Measurements from ENCODE around the gene LGALS1.
"Not testable (repeated sequence)": the region's sequence is repeated elsewhere in the genome, so short reads cannot be mapped to it uniquely, and the experiment has no call there.

Gene LGALS1

DNA sequence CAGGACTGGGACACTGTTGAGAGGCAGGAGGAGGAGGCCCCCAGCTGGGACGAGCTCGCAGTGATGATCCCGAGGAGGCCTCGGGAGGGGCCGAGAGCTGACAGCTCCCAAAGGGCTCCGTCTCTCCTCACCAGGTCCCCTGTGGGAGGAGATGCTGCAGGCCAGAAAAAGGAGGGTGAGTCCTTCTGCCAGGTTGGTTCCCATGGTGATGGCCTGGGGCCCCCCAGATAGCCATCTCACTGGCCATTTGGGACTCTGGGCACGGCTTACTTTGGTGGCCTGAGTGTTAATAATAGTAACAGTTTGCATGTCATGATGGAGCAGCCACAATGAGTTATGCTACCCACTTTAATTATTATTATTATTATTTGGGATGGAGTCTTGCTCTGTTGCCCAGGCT, 40.3 kb downstream of the LGALS1 start:
- Histone ChIP-seq H3K27ac (ENCODE audit: low read depth, low read length, poor library complexity, severe bottlenecking) (no peak overlapping the region), H3K9me2 (ENCODE audit: low read depth, low read length) (no peaks in the 10 kb centered on the region), H3K79me2 (ENCODE audit: insufficient read depth, low read length) (no peaks in the 10 kb centered on the region), H3K9me3 (ENCODE audit: low read length) (no peaks in the 10 kb centered on the region), H3K36me3 (ENCODE audit: insufficient read depth, low read length) (no peaks in the 10 kb centered on the region; the same call in 1 of the 2 replicates), H3K4me2 (ENCODE audit: low read length) (no peak overlapping the region), H3K4me3 (ENCODE audit: low read depth, low read length, poor library complexity, severe bottlenecking) (no peak overlapping the region), H3K4me1 (ENCODE audit: insufficient read depth, low read length, severe bottlenecking) (peaks cover 7% of the 10 kb centered on the region), H4K20me1 (ENCODE audit: insufficient read depth, low read length) (no peaks in the 10 kb centered on the region), H2AFZ (ENCODE audit: low read length) (no peak overlapping the region), H3F3A (ENCODE audit: insufficient read depth, low read length) (no peaks in the 10 kb centered on the region), H3K9ac (ENCODE audit: low read length) (no peak overlapping the region), H3K27me3 (ENCODE audit: insufficient read depth, low read length) (no peaks in the 10 kb centered on the region)
- no peak for TF ChIP-seq EZH2 (IDR thresholded peaks at IDR 0.05; ENCODE audit: borderline replicate concordance, low read length)
- TF ChIP-seq, protein P1, sequence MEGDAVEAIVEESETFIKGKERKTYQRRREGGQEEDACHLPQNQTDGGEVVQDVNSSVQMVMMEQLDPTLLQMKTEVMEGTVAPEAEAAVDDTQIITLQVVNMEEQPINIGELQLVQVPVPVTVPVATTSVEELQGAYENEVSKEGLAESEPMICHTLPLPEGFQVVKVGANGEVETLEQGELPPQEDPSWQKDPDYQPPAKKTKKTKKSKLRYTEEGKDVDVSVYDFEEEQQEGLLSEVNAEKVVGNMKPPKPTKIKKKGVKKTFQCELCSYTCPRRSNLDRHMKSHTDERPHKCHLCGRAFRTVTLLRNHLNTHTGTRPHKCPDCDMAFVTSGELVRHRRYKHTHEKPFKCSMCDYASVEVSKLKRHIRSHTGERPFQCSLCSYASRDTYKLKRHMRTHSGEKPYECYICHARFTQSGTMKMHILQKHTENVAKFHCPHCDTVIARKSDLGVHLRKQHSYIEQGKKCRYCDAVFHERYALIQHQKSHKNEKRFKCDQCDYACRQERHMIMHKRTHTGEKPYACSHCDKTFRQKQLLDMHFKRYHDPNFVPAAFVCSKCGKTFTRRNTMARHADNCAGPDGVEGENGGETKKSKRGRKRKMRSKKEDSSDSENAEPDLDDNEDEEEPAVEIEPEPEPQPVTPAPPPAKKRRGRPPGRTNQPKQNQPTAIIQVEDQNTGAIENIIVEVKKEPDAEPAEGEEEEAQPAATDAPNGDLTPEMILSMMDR (IDR thresholded peaks at IDR 0.05; ENCODE audit: low read length), result no peak

DNA sequence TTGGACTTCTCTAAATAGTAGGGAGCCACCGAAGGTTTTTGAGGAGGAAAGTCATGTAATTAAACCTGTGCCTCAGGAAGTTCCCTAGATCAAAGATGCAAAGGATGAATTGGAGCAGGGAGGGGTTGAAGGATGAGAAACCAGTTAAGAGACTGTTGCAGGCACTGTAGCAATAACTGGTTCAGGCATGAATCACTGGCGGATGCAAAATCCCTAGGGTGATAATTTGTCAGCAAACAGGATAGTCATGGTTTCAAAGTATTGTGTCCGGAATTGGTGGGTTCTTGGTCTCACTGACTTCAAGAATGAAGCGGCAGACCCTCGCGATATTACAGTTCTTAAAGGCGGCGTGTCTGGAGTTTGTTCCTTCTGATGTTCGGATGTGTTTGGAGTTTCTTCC, 41.3 kb downstream of the LGALS1 start:
- TF ChIP-seq, protein P1 (IDR thresholded peaks at IDR 0.05; ENCODE audit: low read length), result no peak
- TF ChIP-seq EZH2 (IDR thresholded peaks at IDR 0.05; ENCODE audit: borderline replicate concordance, low read length), result no peak
- H3K4me2 ChIP-seq (ENCODE audit: low read length), result no peak overlapping the region

DNA sequence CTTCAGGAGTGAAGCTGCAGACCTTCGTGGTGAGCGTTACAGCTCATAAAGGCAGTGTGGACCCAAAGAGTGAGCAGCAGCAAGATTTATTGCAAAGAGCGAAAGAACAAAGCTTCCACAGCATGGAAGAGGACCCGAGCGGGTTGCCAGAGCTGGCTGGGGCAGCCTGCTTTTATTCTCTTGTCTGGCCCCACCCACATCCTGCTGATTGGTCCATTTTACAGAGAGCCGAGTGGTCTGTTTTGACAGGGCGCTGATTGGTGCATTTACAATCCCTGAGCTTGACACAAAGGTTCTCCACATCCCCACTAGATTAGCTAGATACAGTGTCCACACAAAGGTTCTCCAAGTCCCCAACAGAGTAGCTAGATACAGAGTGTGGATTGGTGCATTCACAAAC, 41.8 kb downstream of the LGALS1 start:
- H3K4me3 ChIP-seq (ENCODE audit: low read depth, low read length, poor library complexity, severe bottlenecking); H3F3A ChIP-seq (ENCODE audit: insufficient read depth, low read length); H4K20me1 ChIP-seq (ENCODE audit: insufficient read depth, low read length); H3K4me2 ChIP-seq (ENCODE audit: low read length); H3K9me3 ChIP-seq (ENCODE audit: low read length); H3K27ac ChIP-seq (ENCODE audit: low read depth, low read length, poor library complexity, severe bottlenecking); H3K36me3 ChIP-seq (ENCODE audit: insufficient read depth, low read length); H2AFZ ChIP-seq (ENCODE audit: low read length); H3K4me1 ChIP-seq (ENCODE audit: insufficient read depth, low read length, severe bottlenecking); H3K9ac ChIP-seq (ENCODE audit: low read length); H3K9me2 ChIP-seq (ENCODE audit: low read depth, low read length); H3K27me3 ChIP-seq (ENCODE audit: insufficient read depth, low read length); H3K79me2 ChIP-seq (ENCODE audit: insufficient read depth, low read length): not testable (repeated sequence)

More for the DNA sequence above, 41.3 kb downstream of the LGALS1 start:
- H3K9me3 ChIP-seq (ENCODE audit: low read length), result no peaks in the 10 kb centered on the region
- H3K79me2 ChIP-seq (ENCODE audit: insufficient read depth, low read length), result no peaks in the 10 kb centered on the region
- H3K27ac ChIP-seq (ENCODE audit: low read depth, low read length, poor library complexity, severe bottlenecking), result no peak overlapping the region
- no peaks in the 10 kb centered on the region for H3F3A ChIP-seq (ENCODE audit: insufficient read depth, low read length)
- no peak overlapping the region for H3K9ac ChIP-seq (ENCODE audit: low read length)
- H3K4me1 ChIP-seq (ENCODE audit: insufficient read depth, low read length, severe bottlenecking), result peaks cover 7% of the 10 kb centered on the region
- no peaks in the 10 kb centered on the region for H4K20me1 ChIP-seq (ENCODE audit: insufficient read depth, low read length)
- H3K9me2 ChIP-seq (ENCODE audit: low read depth, low read length), result no peaks in the 10 kb centered on the region
- H2AFZ ChIP-seq (ENCODE audit: low read length), result no peak overlapping the region
- 0 out of 2 replicates have a peak, but pooled peaks cover 1% of the 10 kb centered on the region for H3K27me3 ChIP-seq (ENCODE audit: insufficient read depth, low read length)
- no peaks in the 10 kb centered on the region; the same call in 1 of the 2 replicates for H3K36me3 ChIP-seq (ENCODE audit: insufficient read depth, low read length)
- H3K4me3 ChIP-seq (ENCODE audit: low read depth, low read length, poor library complexity, severe bottlenecking), result no peak overlapping the region

DNA sequence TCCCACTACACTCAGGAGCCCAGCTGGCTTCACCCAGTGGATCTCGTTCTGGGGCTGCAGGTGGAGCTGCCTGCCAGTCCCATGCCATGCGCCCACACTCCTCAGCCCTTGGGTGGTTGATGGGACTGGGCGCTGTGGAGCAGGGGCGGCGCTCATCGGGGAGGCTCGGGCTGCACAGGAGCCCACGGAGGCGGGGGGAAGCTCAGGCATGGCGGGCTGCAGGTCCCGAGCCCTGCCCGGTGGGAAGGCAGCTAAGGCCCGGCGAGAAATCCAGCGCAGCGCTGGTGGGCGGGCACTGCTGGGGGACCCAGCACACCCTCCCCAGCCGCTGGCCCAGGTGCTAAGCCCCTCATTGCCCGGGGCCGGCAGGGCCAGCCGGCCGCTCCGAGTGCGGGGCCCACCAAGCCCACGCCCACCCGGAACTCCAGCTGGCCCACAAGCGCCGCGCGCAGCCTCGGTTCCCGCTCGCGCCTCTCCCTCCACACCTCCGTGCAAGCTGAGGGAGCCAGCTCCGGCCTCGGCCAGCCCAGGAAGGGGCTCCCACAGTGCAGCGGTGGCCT, 42.4 kb downstream of the LGALS1 start:
- H3K4me2 ChIP-seq (ENCODE audit: low read length); H3F3A ChIP-seq (ENCODE audit: insufficient read depth, low read length): not testable (repeated sequence)

More for the DNA sequence above, 42.4 kb downstream of the LGALS1 start:
- H3K27ac ChIP-seq (ENCODE audit: low read depth, low read length, poor library complexity, severe bottlenecking); H4K20me1 ChIP-seq (ENCODE audit: insufficient read depth, low read length); H2AFZ ChIP-seq (ENCODE audit: low read length); H3K9me3 ChIP-seq (ENCODE audit: low read length); H3K9ac ChIP-seq (ENCODE audit: low read length); H3K27me3 ChIP-seq (ENCODE audit: insufficient read depth, low read length); H3K4me3 ChIP-seq (ENCODE audit: low read depth, low read length, poor library complexity, severe bottlenecking); H3K9me2 ChIP-seq (ENCODE audit: low read depth, low read length); H3K79me2 ChIP-seq (ENCODE audit: insufficient read depth, low read length); H3K4me1 ChIP-seq (ENCODE audit: insufficient read depth, low read length, severe bottlenecking); H3K36me3 ChIP-seq (ENCODE audit: insufficient read depth, low read length): not testable (repeated sequence)

Measured in OCI-LY1 (cell line).